Kasumi-1 (cell line): ENCODE data around the gene MVK.

Experiments
- DNase-seq, 2 experiments: peaks; one replicate each; lab custom pipeline; 2025; lab: John Stamatoyannopoulos, UW

The MVK gene

GRCh38 chr12:109631751-109632150, 58.2 kb downstream of the MVK start:
- DNase-seq, result no peak

GRCh38 chr12:109632342-109632741, 58.7 kb downstream of the MVK start:
- DNase-seq, result no peak

- no peak for DNase-seq
Observed at GRCh38 chr12:109635717-109636116, 62.1 kb downstream of the MVK start.

GRCh38 chr12:109637348-109637747, 63.8 kb downstream of the MVK start:
- no peak for DNase-seq

- DNase-seq, result no peak
Observed at GRCh38 chr12:109637996-109638395, 64.4 kb downstream of the MVK start.

GRCh38 chr12:109638735-109639134, 65.1 kb downstream of the MVK start:
- DNase-seq, result no peak

GRCh38 chr12:109639151-109639872, 65.7 kb downstream of the MVK start:
- no peak for DNase-seq

GRCh38 chr12:109640961-109641360, 67.4 kb downstream of the MVK start:
- DNase-seq, result no peak

GRCh38 chr12:109641422-109641821, 67.8 kb downstream of the MVK start:
- no peak for DNase-seq

- no peak for DNase-seq
Observed at GRCh38 chr12:109642506-109643132, 69.0 kb downstream of the MVK start.

- no peak for DNase-seq
Observed at GRCh38 chr12:109645194-109645593, 71.6 kb downstream of the MVK start.

- no peak for DNase-seq
Observed at GRCh38 chr12:109645708-109646107, 72.1 kb downstream of the MVK start.
